H9 (cell line): ENCODE measurements around the gene MINDY4. TPM values are rescaled to one million over a fixed set of nuclear protein-coding genes. Genes with fewer than 3 reads are reported as not detected.

Experiments used
- DNase-seq: peaks from one replicate; pipeline ENCODE4 v3.0.0-alpha.2; 2017
- H2AFZ ChIP-seq: one replicate; pipeline ENCODE4 v1.6.1; 2013; ENCODE audit warnings: mild to moderate bottlenecking, low read length, control low read depth, moderate library complexity
- H2AK5ac ChIP-seq: 2 replicates; pipeline ENCODE4 v1.6.1; 2013; ENCODE audit warnings: low read length, control low read depth, mixed read lengths; ENCODE audit not compliant: insufficient read length
- H2BK120ac ChIP-seq: one replicate; pipeline ENCODE4 v1.6.1; 2013; ENCODE audit warnings: low read depth, mild to moderate bottlenecking, low read length, control low read depth, inconsistent platforms; ENCODE audit not compliant: poor library complexity, severe bottlenecking
- H2BK12ac ChIP-seq: 2 replicates; pipeline ENCODE4 v1.6.1; 2013; ENCODE audit warnings: low read length, control low read depth, mixed read lengths, low read depth; ENCODE audit not compliant: insufficient read length
- H2BK15ac ChIP-seq: 2 replicates; pipeline ENCODE4 v1.6.1; 2013; ENCODE audit warnings: low read depth, low read length, control low read depth
- H2BK20ac ChIP-seq: one replicate; pipeline ENCODE4 v1.6.1; 2013; ENCODE audit warnings: low read depth, mild to moderate bottlenecking, low read length, control low read depth, inconsistent platforms; ENCODE audit not compliant: poor library complexity, severe bottlenecking
- H2BK5ac ChIP-seq: 2 replicates; pipeline ENCODE4 v1.6.1; 2013; ENCODE audit warnings: low read length, control low read depth, mixed read lengths; ENCODE audit not compliant: insufficient read length
- H3K14ac ChIP-seq: 2 replicates; pipeline ENCODE4 v1.6.1; 2013; ENCODE audit warnings: low read length, control low read depth; ENCODE audit not compliant: insufficient read depth
- H3K18ac ChIP-seq: 2 replicates; pipeline ENCODE4 v1.6.1; 2013; ENCODE audit warnings: low read depth, mild to moderate bottlenecking, mixed read lengths, low read length, control low read depth; ENCODE audit not compliant: insufficient read length
- H3K23ac ChIP-seq: 2 replicates; pipeline ENCODE4 v1.6.1; 2013; ENCODE audit warnings: low read length, control low read depth, mixed read lengths, low read depth; ENCODE audit not compliant: insufficient read length
- H3K23me2 ChIP-seq: 2 replicates; pipeline ENCODE4 v1.6.1; 2013; ENCODE audit warnings: low read depth, mild to moderate bottlenecking, mixed read lengths, low read length, control low read depth; ENCODE audit not compliant: insufficient read length, poor library complexity, severe bottlenecking
- H3K27ac ChIP-seq: 2 replicates; pipeline ENCODE4 v1.5.1; 2013; ENCODE audit warnings: low read length, control low read depth, mixed read lengths, low read depth; ENCODE audit not compliant: insufficient read length
- H3K27me3 ChIP-seq: 2 replicates; pipeline ENCODE4 v1.6.1; 2013; ENCODE audit warnings: low read length, control low read depth, inconsistent platforms; ENCODE audit not compliant: insufficient read depth
- H3K4ac ChIP-seq: 2 replicates; pipeline ENCODE4 v1.6.1; 2013; ENCODE audit warnings: low read depth, mild to moderate bottlenecking, control low read depth, inconsistent platforms, low read length, moderate library complexity
- H3K4me1 ChIP-seq: 2 replicates; pipeline ENCODE4 v1.6.1; 2013; ENCODE audit warnings: low read length, control low read depth, inconsistent platforms; ENCODE audit not compliant: insufficient read depth
- H3K4me2 ChIP-seq: 2 replicates; pipeline ENCODE4 v1.6.1; 2013; ENCODE audit warnings: low read length, control low read depth, mixed read lengths; ENCODE audit not compliant: insufficient read length, insufficient read depth
- H3K56ac ChIP-seq: 2 replicates; pipeline ENCODE4 v1.6.1; 2013; ENCODE audit warnings: low read depth, mild to moderate bottlenecking, mixed read lengths, low read length, control low read depth; ENCODE audit not compliant: insufficient read length
- H3K79me1 ChIP-seq: 2 replicates; pipeline ENCODE4 v1.6.1; 2013; ENCODE audit warnings: low read depth, mild to moderate bottlenecking, moderate library complexity, low read length, control low read depth, inconsistent platforms; ENCODE audit not compliant: insufficient read depth, poor library complexity, severe bottlenecking
- H3K79me2 ChIP-seq: 2 replicates; pipeline ENCODE4 v1.6.1; 2013; ENCODE audit warnings: low read length, control low read depth, inconsistent platforms; ENCODE audit not compliant: insufficient read depth
- H3K9ac ChIP-seq: 2 replicates; pipeline ENCODE4 v1.6.1; 2013; ENCODE audit warnings: low read length, control low read depth, mixed read lengths; ENCODE audit not compliant: insufficient read length; ENCODE audit errors: extremely low read depth
- H3K9me3 ChIP-seq: one replicate; pipeline ENCODE4 v1.6.1; 2013; ENCODE audit warnings: low read depth, low read length, inconsistent platforms; ENCODE audit not compliant: control insufficient read depth
- H3T11ph ChIP-seq: one replicate; pipeline ENCODE4 v1.6.1; 2013; ENCODE audit warnings: mild to moderate bottlenecking, low read length, control low read depth, inconsistent platforms
- H4K20me1 ChIP-seq: one replicate; pipeline ENCODE4 v1.6.1; 2013; ENCODE audit not compliant: control insufficient read depth, insufficient read length, insufficient read depth
- H4K5ac ChIP-seq: 2 replicates; pipeline ENCODE4 v1.6.1; 2013; ENCODE audit warnings: low read depth, mild to moderate bottlenecking, mixed read lengths, low read length, control low read depth; ENCODE audit not compliant: insufficient read length
- H4K8ac ChIP-seq: replicated peaks from 2 replicates; pipeline ENCODE4 v1.6.1; 2013; ENCODE audit warnings: low read length, control low read depth, mixed read lengths, low read depth; ENCODE audit not compliant: insufficient read length
- H4K91ac ChIP-seq: 2 replicates; pipeline ENCODE4 v1.6.1; 2013; ENCODE audit warnings: low read depth, mild to moderate bottlenecking, moderate library complexity, mixed read lengths, low read length, control low read depth; ENCODE audit not compliant: insufficient read length
- H3K27ac Mint-ChIP-seq, 3 experiments: 2 replicates in 2 of 3; 3 replicates in 1 of 3; pipeline ENCODE4 v1.8.0; 2020 to 2021; ENCODE audit warnings: mixed read lengths in 3 of 3, mild to moderate bottlenecking in 1 of 3, moderate library complexity in 1 of 3
- H3K27me3 Mint-ChIP-seq: 2 replicates; pipeline ENCODE4 v1.8.0; 2021; ENCODE audit warnings: low read depth, mild to moderate bottlenecking, moderate library complexity, mixed read lengths
- H3K36me3 Mint-ChIP-seq, 3 experiments: 2 replicates in 2 of 3; 3 replicates in 1 of 3; pipeline ENCODE4 v1.8.0; 2020 to 2021; ENCODE audit warnings: low read depth in 3 of 3, mixed read lengths in 3 of 3; ENCODE audit not compliant: insufficient read depth in 1 of 3
- H3K4me1 Mint-ChIP-seq, 2 experiments: 2 replicates each; pipeline ENCODE4 v1.8.0; 2020; ENCODE audit warnings: mixed read lengths in 2 of 2
- H3K4me3 Mint-ChIP-seq, 2 experiments: 2 replicates in 1 of 2; 3 replicates in 1 of 2; pipeline ENCODE4 v1.8.0; 2020 to 2021; ENCODE audit warnings: mild to moderate bottlenecking in 2 of 2, mixed read lengths in 2 of 2, moderate library complexity in 1 of 2
- H3K9me3 Mint-ChIP-seq, 2 experiments: 2 replicates in 1 of 2; 3 replicates in 1 of 2; pipeline ENCODE4 v1.8.0; 2020; ENCODE audit warnings: mild to moderate bottlenecking in 2 of 2, mixed read lengths in 2 of 2, moderate library complexity in 1 of 2
- CTCF ChIP-seq: fragments of 200-600 bp; sonication (generic); conservative IDR thresholded peaks from 3 replicates; pipeline ENCODE4 v1.8.0; 2021; ENCODE audit warnings: antibody characterized with exemption, mild to moderate bottlenecking
- WGBS: extraction: QIAGEN DNeasy Blood & Tissue Kit; methylation state at CpG from one replicate; pipeline ENCODE4 v1.1.7; 2013; ENCODE audit warnings: missing lambda C conversion rate, low lambda C conversion rate, mixed read lengths; ENCODE audit not compliant: insufficient read length; ENCODE audit errors: extremely low coverage; 5-methylcytosine and 5-hydroxymethylcytosine counted together
- total RNA-seq: library from RNA; stranded (reverse); gene quantifications from 2 replicates; pipeline ENCODE4 v1.2.1, GENCODE V29; 2021

The MINDY4 gene
- total RNA-seq, 1 experiment from 2014 or later, result 3.1 TPM

- H2AK5ac ChIP-seq, result no peak overlapping the region
- Mint-ChIP-seq H3K4me1 (peaks cover 0 to 7% of the 10 kb centered on the region in 2 experiments; a peak in 1 of 4 replicates), H3K4me3 (no peak overlapping the region; a peak in 1 of 5 replicates), H3K36me3 (no peaks in the 10 kb centered on the region), H3K9me3 (no peaks in the 10 kb centered on the region; a peak in 1 of 5 replicates), H3K27me3 (peaks cover 6% of the 10 kb centered on the region), H3K27ac (no peak overlapping the region)
- no peaks in the 10 kb centered on the region for H3K23me2 ChIP-seq
- no peak overlapping the region for H3K4me2 ChIP-seq
- no peak overlapping the region for H4K8ac ChIP-seq
- no peak overlapping the region for H3K18ac ChIP-seq
- no peak overlapping the region for H3K14ac ChIP-seq
- H2BK20ac ChIP-seq, result no peak overlapping the region
- no CpG with 5 or more reads among the region's 14 CpGs for WGBS
- TF ChIP-seq CTCF, result peak; percentile 99
- no peak overlapping the region for H3K27ac ChIP-seq
- no peak overlapping the region for H2BK12ac ChIP-seq
- no peak overlapping the region for H3K56ac ChIP-seq
- peak; percentile 82 for DNase-seq
- no peaks in the 10 kb centered on the region for H3K9me3 ChIP-seq
- no peaks in the 10 kb centered on the region for H4K20me1 ChIP-seq
- no peaks in the 10 kb centered on the region for H3K27me3 ChIP-seq
- no peaks in the 10 kb centered on the region for H3K4me1 ChIP-seq
- no peak overlapping the region for H3T11ph ChIP-seq
- H2BK5ac ChIP-seq, result no peak overlapping the region
- no peak overlapping the region for H4K5ac ChIP-seq
- H4K91ac ChIP-seq, result no peak overlapping the region
- no peak overlapping the region for H3K9ac ChIP-seq
- H2BK15ac ChIP-seq, result no peak overlapping the region
- no peaks in the 10 kb centered on the region for H3K79me2 ChIP-seq
- H3K79me1 ChIP-seq, result no peaks in the 10 kb centered on the region
- H3K4ac ChIP-seq, result no peak overlapping the region
- H2AFZ ChIP-seq, result no peak overlapping the region
- no peak overlapping the region for H2BK120ac ChIP-seq
- no peak overlapping the region for H3K23ac ChIP-seq
These were observed 30.6 kb upstream of the MINDY4 start for GRCh38 chr7:30740417-30741181.
